Stimulated activated CD4-positive, alpha-beta T cell treated with anti-CD3 and anti-CD28 coated beads, Interleukin-1b, Interleukin-23, amount 100 ng/mL, for 4 hours (primary cell): ENCODE measurements around the gene TNKS1BP1.

ENCODE experiments used
- DNase-seq, 2 donors: peaks; one replicate each; pipeline ENCODE4 v3.0.0-alpha.2; 2020; ENCODE audit warnings: low read depth in 2 of 2

The TNKS1BP1 gene

DNA sequence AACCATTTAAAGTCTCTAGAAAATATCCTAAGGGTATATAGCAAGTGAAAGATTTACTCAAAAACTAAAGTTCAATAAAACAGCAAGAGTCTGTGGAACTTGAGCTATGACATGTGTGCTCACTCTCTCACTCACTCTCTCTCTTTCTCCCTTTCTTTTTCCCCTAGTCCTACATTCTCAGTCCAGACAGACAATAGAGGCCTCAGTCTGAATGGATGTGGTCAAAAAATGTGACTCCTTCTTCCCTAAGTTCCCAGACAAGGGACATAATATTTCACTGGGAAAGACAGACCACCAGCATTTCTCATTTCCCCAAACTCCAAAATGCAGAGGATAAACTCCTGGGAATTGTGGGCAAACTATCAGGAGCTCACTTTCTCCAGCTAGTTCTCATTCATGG is 70.1 kb downstream of the TNKS1BP1 start:
- DNase-seq, result no peak

GRCh38 chr11:57251491-57252104 is 73.2 kb downstream of the TNKS1BP1 start:
- no peak for DNase-seq

GRCh38 chr11:57251037-57251436 is 73.7 kb downstream of the TNKS1BP1 start:
- no peak for DNase-seq
